Measurements from ENCODE around the gene RASSF6.
"Not testable (repeated sequence)": the region's sequence is repeated elsewhere in the genome, so short reads cannot be mapped to it uniquely, and the experiment has no call there.

The RASSF6 gene

GRCh38 chr4:73573794-73574528 lies 46.3 kb downstream of the RASSF6 start:
- DNase-seq: no peak

DNA sequence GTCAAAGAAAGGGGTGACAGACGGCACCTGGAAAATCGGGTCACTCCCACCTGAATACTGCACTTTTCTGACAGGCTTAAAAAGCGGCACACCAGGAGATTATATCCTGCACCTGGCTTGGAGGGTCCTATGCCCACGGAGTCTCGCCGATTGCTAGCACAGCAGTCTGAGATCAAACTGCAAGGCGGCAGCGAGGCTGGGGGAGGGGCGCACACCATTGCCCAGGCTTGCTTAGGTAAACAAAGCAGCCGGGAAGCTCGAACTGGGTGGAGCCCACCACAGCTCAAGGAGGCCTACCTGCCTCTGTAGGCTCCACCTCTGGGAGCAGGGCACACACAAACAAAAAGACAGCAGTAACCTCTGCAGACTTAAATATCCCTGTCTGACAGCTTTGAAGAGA lies 69.4 kb downstream of the RASSF6 start:
- DNase-seq: not testable (repeated sequence)

DNA sequence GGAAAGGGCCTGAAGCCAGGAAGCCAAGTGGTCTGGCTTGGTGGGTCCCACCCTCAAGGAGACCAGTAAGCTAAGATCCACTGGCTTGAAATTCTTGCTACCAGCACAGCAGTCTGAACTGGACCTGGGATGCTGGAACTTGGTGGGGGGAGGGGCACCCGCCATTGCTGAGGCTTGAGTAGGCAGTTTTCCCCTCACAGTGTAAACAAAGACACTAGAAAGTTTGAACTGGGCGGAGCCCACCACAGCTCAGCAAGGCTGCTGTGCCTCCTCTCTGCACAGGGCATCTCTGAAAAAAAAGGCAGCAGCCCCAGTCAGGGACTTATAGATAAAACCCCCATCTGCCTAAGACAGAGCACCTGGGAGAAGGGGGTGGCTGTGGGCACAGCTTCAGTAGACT lies 75.6 kb downstream of the RASSF6 start:
- DNase-seq: no peak

DNA sequence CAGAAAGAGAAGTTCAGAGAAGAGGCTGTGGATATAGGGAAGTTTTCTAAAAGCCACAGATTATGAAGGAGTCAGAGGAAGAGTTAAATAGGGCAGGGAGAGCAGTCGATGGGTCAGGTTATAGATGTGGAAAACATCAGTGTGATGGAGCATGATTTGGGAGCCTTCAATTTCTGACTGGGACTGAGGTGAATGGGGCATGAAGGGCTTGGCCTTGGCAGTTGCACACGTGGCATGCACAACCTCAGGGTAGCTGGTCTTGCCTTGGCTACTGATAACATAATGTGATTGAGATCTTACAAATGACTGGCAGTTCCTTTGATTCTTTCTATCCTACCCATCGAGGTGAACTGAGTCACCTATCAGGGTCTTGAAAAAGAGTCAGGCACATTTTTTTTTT lies 79.0 kb downstream of the RASSF6 start:
- no peak for DNase-seq

DNA sequence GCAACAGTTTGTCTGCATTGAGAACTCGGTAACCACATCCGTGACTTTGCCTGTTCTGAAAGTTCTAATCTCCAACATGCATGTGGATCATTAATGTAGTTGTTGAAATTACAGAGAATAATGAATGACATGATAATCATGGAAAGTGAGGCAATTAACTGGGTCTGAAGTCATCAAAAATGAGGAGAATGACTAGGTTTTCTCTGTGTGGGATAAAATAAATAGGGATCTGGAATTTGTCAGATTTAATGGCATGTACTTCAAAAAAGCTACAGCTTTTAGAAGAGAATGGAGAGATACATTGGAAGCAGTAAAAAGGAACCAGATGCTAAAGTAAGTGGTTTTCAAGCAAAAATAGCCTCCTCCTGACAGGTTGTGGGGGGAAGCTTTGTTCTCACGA lies 79.4 kb downstream of the RASSF6 start:
- DNase-seq: no peak

- no peak for DNase-seq
Measured at GRCh38 chr4:73539386-73539785, 80.8 kb downstream of the RASSF6 start.

GRCh38 chr4:73538162-73538561 lies 82.1 kb downstream of the RASSF6 start:
- DNase-seq: no peak

GRCh38 chr4:73533515-73534422 lies 86.5 kb downstream of the RASSF6 start:
- DNase-seq: no peak

GRCh38 chr4:73528171-73528570 lies 92.1 kb downstream of the RASSF6 start:
- no peak for DNase-seq

DNA sequence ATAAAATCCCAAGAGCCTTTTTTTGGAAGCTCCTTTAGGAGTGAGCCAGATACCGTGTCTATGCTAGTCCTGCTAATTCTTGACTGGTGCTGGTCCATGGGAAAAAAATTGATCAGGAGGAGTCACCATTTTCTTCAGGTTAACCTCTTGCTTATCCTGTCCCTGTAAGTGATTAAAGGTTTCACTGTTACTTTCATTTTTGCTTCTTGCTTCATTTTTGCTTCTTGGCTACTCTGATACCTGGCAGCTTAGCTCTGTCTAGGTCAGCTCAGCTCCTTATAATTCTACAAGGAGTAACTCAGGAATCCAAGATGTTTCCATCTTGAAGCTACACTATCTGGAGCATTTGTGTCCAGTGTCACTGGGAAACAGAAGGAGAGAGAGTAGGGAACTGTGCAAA lies 93.0 kb downstream of the RASSF6 start:
- DNase-seq: no peak

DNA sequence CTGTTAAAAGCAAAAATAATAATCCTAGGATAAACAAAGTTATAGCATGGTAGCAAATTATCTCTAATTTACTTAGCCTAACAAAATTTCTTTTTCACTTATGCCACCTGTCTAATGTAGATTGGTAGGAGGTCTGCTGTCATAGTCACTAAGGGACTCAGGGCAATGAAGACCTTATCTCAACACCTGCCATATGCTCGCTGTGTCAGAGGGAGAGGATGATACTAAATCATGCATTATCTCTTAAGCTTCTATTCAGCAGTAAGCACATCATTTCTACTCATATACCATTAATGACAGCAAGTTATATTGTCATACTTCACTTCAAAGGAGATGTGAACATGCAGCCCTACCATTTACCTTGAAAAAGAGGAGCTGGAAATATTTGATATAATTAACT lies 94.6 kb downstream of the RASSF6 start:
- DNase-seq: no peak

- DNase-seq: no peak
Measured at GRCh38 chr4:73523126-73523525, 97.1 kb downstream of the RASSF6 start.

All from activated naive CD4-positive, alpha-beta T cell (primary cell).